GM12892 (cell line): Measurements from ENCODE around the gene NR1H4.

Source experiments
- POLR2AphosphoS5 ChIP-seq: IDR thresholded peaks from 2 replicates; pipeline ENCODE4 v1.6.1; 2011; ENCODE audit warnings: low read depth, low read length, control low read depth
- TAF1 ChIP-seq: IDR thresholded peaks from 2 replicates; pipeline ENCODE4 v1.6.1; 2011; ENCODE audit warnings: low read depth, mild to moderate bottlenecking, control low read depth, low read length, borderline replicate concordance

DNA sequence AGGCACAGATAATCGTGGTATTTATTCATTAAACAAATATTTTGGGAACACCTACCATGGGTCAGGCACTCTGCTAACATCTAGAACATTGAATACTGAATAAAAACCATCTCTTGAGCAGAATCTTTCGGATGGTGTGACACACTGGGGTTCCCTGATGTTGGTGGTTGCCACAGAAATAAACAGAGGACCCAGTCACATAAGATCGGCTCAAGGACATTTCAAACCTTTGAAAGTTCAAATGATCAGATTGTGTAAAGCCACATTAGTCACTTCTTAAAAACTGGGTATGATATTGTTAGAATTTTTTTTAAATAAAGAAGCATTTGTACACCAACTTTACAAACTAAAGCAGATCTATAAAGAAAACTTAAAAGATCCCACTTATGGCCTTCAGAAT, 39.0 kb downstream of the NR1H4 start:
- no peak for TF ChIP-seq TAF1
- TF ChIP-seq POLR2AphosphoS5, result no peak
